IMR-90 (cell line): ENCODE measurements around the gene CADM1.
"Not testable (repeated sequence)": the region's sequence is repeated elsewhere in the genome, so short reads cannot be mapped to it uniquely, and the experiment has no call there.

Source experiments
- BHLHE40 ChIP-seq: fragments of 150-350 bp; IDR thresholded peaks from 2 replicates; pipeline ENCODE4 v1.6.1; 2016; ENCODE audit warnings: mild to moderate bottlenecking, low read depth, low read length
- CTCF ChIP-seq: conservative IDR thresholded peaks from 2 replicates; pipeline ENCODE4 v1.5.1; 2012; ENCODE audit warnings: mild to moderate bottlenecking, low read depth, low read length, improper control_type of control experiment
- ELK1 ChIP-seq: fragments of 150-350 bp; IDR thresholded peaks from 2 replicates; pipeline ENCODE4 v1.6.1; 2016; ENCODE audit warnings: low read depth, mild to moderate bottlenecking, low read length, moderate library complexity, borderline replicate concordance
- FOS ChIP-seq: fragments of 150-350 bp; IDR thresholded peaks from 2 replicates; pipeline ENCODE4 v1.6.1; 2016; ENCODE audit warnings: low read depth, low read length
- POLR2A ChIP-seq: IDR thresholded peaks from 2 replicates; pipeline ENCODE4 v1.6.1; 2012; ENCODE audit warnings: mild to moderate bottlenecking, low read depth, low read length
- RFX5 ChIP-seq: IDR thresholded peaks from 2 replicates; pipeline ENCODE4 v1.8.0; 2012; ENCODE audit warnings: low read depth, mild to moderate bottlenecking, low read length, moderate library complexity
- USF2 ChIP-seq: fragments of 150-350 bp; IDR thresholded peaks from 2 replicates; pipeline ENCODE4 v1.6.1; 2017; ENCODE audit warnings: mild to moderate bottlenecking, antibody characterized with exemption, low read length, low read depth

- not testable (repeated sequence) for TF ChIP-seq CTCF, ELK1, FOS, USF2, POLR2A, BHLHE40, RFX5
Measured at GRCh38 chr11:115474306-115474705, 29.9 kb downstream of the CADM1 start.
